ENCODE measurements around the gene WWP2.

The WWP2 gene

GRCh38 chr16:69812688-69813014, 50.5 kb downstream of the WWP2 start:
- TF ChIP-seq EGR1 (IDR thresholded peaks at IDR 0.05): no peak
- TF ChIP-seq FOXM1 (IDR thresholded peaks at IDR 0.05; ENCODE audit: borderline replicate concordance, low read depth): no peak
- TF ChIP-seq USF1 (IDR thresholded peaks at IDR 0.05): no peak
- no peak for TF ChIP-seq EP300 (IDR thresholded peaks at IDR 0.05; ENCODE audit: borderline replicate concordance)
- no peak for TF ChIP-seq TAF1 (IDR thresholded peaks at IDR 0.05; ENCODE audit: low read depth)
- TF ChIP-seq ZBTB7A (IDR thresholded peaks at IDR 0.05; ENCODE audit: low read depth): no peak
- no peak for TF ChIP-seq CREB1 (IDR thresholded peaks at IDR 0.05; ENCODE audit: low read depth)
- no peak for TF ChIP-seq MAX (IDR thresholded peaks at IDR 0.05)
- no peak for TF ChIP-seq TEAD4 (IDR thresholded peaks at IDR 0.05)
- TF ChIP-seq RAD21 (IDR thresholded peaks at IDR 0.05; ENCODE audit: low read depth): no peak
- no peak for TF ChIP-seq REST (IDR thresholded peaks at IDR 0.05; ENCODE audit: low read depth)
- TF ChIP-seq TCF12 (IDR thresholded peaks at IDR 0.05; ENCODE audit: low read depth): no peak
- TF ChIP-seq CEBPB (IDR thresholded peaks at IDR 0.05): no peak
- no peak for TF ChIP-seq NFIC (IDR thresholded peaks at IDR 0.05)

- no peak for TF ChIP-seq CREB1 (IDR thresholded peaks at IDR 0.05; ENCODE audit: low read depth)
- TF ChIP-seq TCF12 (IDR thresholded peaks at IDR 0.05; ENCODE audit: low read depth): no peak
- TF ChIP-seq TEAD4 (IDR thresholded peaks at IDR 0.05): no peak
- no peak for TF ChIP-seq NFIC (IDR thresholded peaks at IDR 0.05)
- no peak for TF ChIP-seq EGR1 (IDR thresholded peaks at IDR 0.05)
- TF ChIP-seq REST (IDR thresholded peaks at IDR 0.05; ENCODE audit: low read depth): no peak
- TF ChIP-seq RAD21 (IDR thresholded peaks at IDR 0.05; ENCODE audit: low read depth): no peak
Observed at GRCh38 chr16:69814078-69814477, 51.9 kb downstream of the WWP2 start.

- TF ChIP-seq ZBTB7A (IDR thresholded peaks at IDR 0.05; ENCODE audit: low read depth) (no peak), CREB1 (IDR thresholded peaks at IDR 0.05; ENCODE audit: low read depth) (no peak), REST (IDR thresholded peaks at IDR 0.05; ENCODE audit: low read depth) (no peak), FOXM1 (IDR thresholded peaks at IDR 0.05; ENCODE audit: borderline replicate concordance, low read depth) (no peak), NFIC (IDR thresholded peaks at IDR 0.05) (no peak), RAD21 (IDR thresholded peaks at IDR 0.05; ENCODE audit: low read depth) (no peak), EGR1 (IDR thresholded peaks at IDR 0.05) (no peak), TAF1 (IDR thresholded peaks at IDR 0.05; ENCODE audit: low read depth) (no peak), MAX (IDR thresholded peaks at IDR 0.05) (no peak), USF1 (IDR thresholded peaks at IDR 0.05) (no peak), YY1 (IDR thresholded peaks at IDR 0.05; ENCODE audit: low read depth) (no peak), TCF12 (IDR thresholded peaks at IDR 0.05; ENCODE audit: low read depth) (no peak), EP300 (IDR thresholded peaks at IDR 0.05; ENCODE audit: borderline replicate concordance) (no peak), CEBPB (IDR thresholded peaks at IDR 0.05) (no peak), TEAD4 (IDR thresholded peaks at IDR 0.05) (no peak)
Observed at GRCh38 chr16:69814561-69814960, 52.4 kb downstream of the WWP2 start.

- TF ChIP-seq REST (IDR thresholded peaks at IDR 0.05; ENCODE audit: low read depth) (no peak), MAX (IDR thresholded peaks at IDR 0.05) (no peak), TEAD4 (IDR thresholded peaks at IDR 0.05) (no peak), USF1 (IDR thresholded peaks at IDR 0.05) (no peak), EGR1 (IDR thresholded peaks at IDR 0.05) (no peak), TCF12 (IDR thresholded peaks at IDR 0.05; ENCODE audit: low read depth) (no peak), TAF1 (IDR thresholded peaks at IDR 0.05; ENCODE audit: low read depth) (no peak), ZBTB7A (IDR thresholded peaks at IDR 0.05; ENCODE audit: low read depth) (no peak), YY1 (IDR thresholded peaks at IDR 0.05; ENCODE audit: low read depth) (no peak), CEBPB (IDR thresholded peaks at IDR 0.05) (no peak), NFIC (IDR thresholded peaks at IDR 0.05) (no peak), RAD21 (IDR thresholded peaks at IDR 0.05; ENCODE audit: low read depth) (no peak), EP300 (IDR thresholded peaks at IDR 0.05; ENCODE audit: borderline replicate concordance) (no peak), CREB1 (IDR thresholded peaks at IDR 0.05; ENCODE audit: low read depth) (no peak), FOXM1 (IDR thresholded peaks at IDR 0.05; ENCODE audit: borderline replicate concordance, low read depth) (no peak)
Observed at GRCh38 chr16:69816996-69817395, 54.9 kb downstream of the WWP2 start.
